SK-N-SH treated with all-trans-retinoic acid at 6 μM for 48 hours (cell line): ENCODE results near the gene LAMA5.
"Not testable (repeated sequence)": the region's sequence is repeated elsewhere in the genome, so short reads cannot be mapped to it uniquely, and the experiment has no call there.

Experiments used
- ATAC-seq: fragments of 200-7000 bp; cut with Tn5 transposase; 3 replicates; pipeline ENCODE4 v1.9.1; 2020; ENCODE audit warnings: mild to moderate bottlenecking, moderate library complexity
- ARNTL ChIP-seq: fragments of 450-650 bp; formaldehyde crosslinking; IDR thresholded peaks from 2 replicates; pipeline ENCODE4 v1.5.0; 2020; ENCODE audit warnings: low read depth, mild to moderate bottlenecking, moderate library complexity, borderline replicate concordance
- BACH2 ChIP-seq: fragments of 250-450 bp; sonication (Bioruptor Pico); IDR thresholded peaks from 2 replicates; pipeline ENCODE4 v1.9.0; 2021; ENCODE audit warnings: mild to moderate bottlenecking, borderline replicate concordance
- ESRRG ChIP-seq: fragments of 250-450 bp; sonication (Bioruptor Pico); IDR thresholded peaks from 2 replicates; pipeline ENCODE4 v1.6.1; 2021; ENCODE audit warnings: mild to moderate bottlenecking
- GLIS3 ChIP-seq: fragments of 250-450 bp; sonication (Bioruptor Pico); IDR thresholded peaks from 2 replicates; pipeline ENCODE4 v1.5.0; 2020; ENCODE audit warnings: mild to moderate bottlenecking, moderate library complexity
- PPARA ChIP-seq: fragments of 250-450 bp; sonication (Bioruptor Pico); IDR thresholded peaks from 2 replicates; pipeline ENCODE4 v1.5.0; 2020; ENCODE audit warnings: mild to moderate bottlenecking, borderline replicate concordance
- RARB ChIP-seq: fragments of 250-450 bp; sonication (Bioruptor Pico); IDR thresholded peaks from 2 replicates; pipeline ENCODE4 v1.8.0; 2021; ENCODE audit warnings: mild to moderate bottlenecking, moderate library complexity
- SNAI2 ChIP-seq: fragments of 250-450 bp; sonication (Bioruptor Pico); IDR thresholded peaks from 2 replicates; pipeline ENCODE4 v1.5.0; 2020; ENCODE audit warnings: mild to moderate bottlenecking, moderate library complexity
- TCF4 ChIP-seq: fragments of 250-450 bp; sonication (Bioruptor Pico); IDR thresholded peaks from 2 replicates; pipeline ENCODE4 v1.8.0; 2021; ENCODE audit warnings: mild to moderate bottlenecking, moderate library complexity, borderline replicate concordance
- TOX ChIP-seq: fragments of 250-450 bp; sonication (Bioruptor Pico); IDR thresholded peaks from 2 replicates; pipeline ENCODE4 v1.8.0; 2021; ENCODE audit warnings: mild to moderate bottlenecking, moderate library complexity, borderline replicate concordance
- ZC3H10 ChIP-seq: fragments of 250-450 bp; sonication (Bioruptor Pico); IDR thresholded peaks from 2 replicates; pipeline ENCODE4 v1.5.1; 2021; ENCODE audit warnings: mild to moderate bottlenecking, moderate library complexity
- ZFP3 ChIP-seq: fragments of 250-450 bp; sonication (Bioruptor Pico); IDR thresholded peaks from 2 replicates; pipeline ENCODE4 v1.5.0; 2020; ENCODE audit warnings: mild to moderate bottlenecking, moderate library complexity
- ZFP30 ChIP-seq: fragments of 450-650 bp; formaldehyde crosslinking; IDR thresholded peaks from 2 replicates; pipeline ENCODE4 v1.5.0; 2022; ENCODE audit warnings: mild to moderate bottlenecking, moderate library complexity
- ZNF565 ChIP-seq: fragments of 450-650 bp; formaldehyde crosslinking; conservative IDR thresholded peaks from 2 replicates; pipeline ENCODE4 v1.5.0; 2020; ENCODE audit warnings: low read depth, mild to moderate bottlenecking, moderate library complexity
- ZNF70 ChIP-seq: fragments of 450-650 bp; formaldehyde crosslinking; IDR thresholded peaks from 2 replicates; pipeline ENCODE4 v1.5.0; 2020; ENCODE audit warnings: mild to moderate bottlenecking, moderate library complexity
- ZNF8 ChIP-seq: fragments of 450-650 bp; formaldehyde crosslinking; IDR thresholded peaks from 2 replicates; pipeline ENCODE4 v1.5.0; 2020; ENCODE audit warnings: mild to moderate bottlenecking, moderate library complexity
- TF ChIP-seq, protein P1 (sequence below): fragments of 250-450 bp; sonication (Bioruptor Pico); IDR thresholded peaks from 2 replicates; pipeline ENCODE4 v1.8.0; 2021; ENCODE audit warnings: low read depth, mild to moderate bottlenecking, moderate library complexity, borderline replicate concordance
- TF ChIP-seq, protein P2 (sequence below): fragments of 250-450 bp; sonication (Bioruptor Pico); IDR thresholded peaks from 2 replicates; pipeline ENCODE4 v1.5.1; 2020; ENCODE audit warnings: low read depth, mild to moderate bottlenecking, moderate library complexity
- TF ChIP-seq, protein P3 (sequence below): fragments of 250-450 bp; sonication (Bioruptor Pico); IDR thresholded peaks from 2 replicates; pipeline ENCODE4 v1.5.0; 2020; ENCODE audit warnings: mild to moderate bottlenecking, moderate library complexity
- TF ChIP-seq, protein P4 (sequence below): fragments of 250-450 bp; sonication (Bioruptor Pico); IDR thresholded peaks from 2 replicates; pipeline ENCODE4 v1.5.1; 2021; ENCODE audit warnings: mild to moderate bottlenecking, moderate library complexity

The LAMA5 gene

GRCh38 chr20:62374331-62375152 lies 7.4 kb upstream of the LAMA5 start:
- peak; percentile 12 for ATAC-seq
- TF ChIP-seq ZNF70 (CRISPR knock-in tag) = no peak
- TF ChIP-seq PPARA (CRISPR knock-in tag) = no peak
- TF ChIP-seq, protein P1, sequence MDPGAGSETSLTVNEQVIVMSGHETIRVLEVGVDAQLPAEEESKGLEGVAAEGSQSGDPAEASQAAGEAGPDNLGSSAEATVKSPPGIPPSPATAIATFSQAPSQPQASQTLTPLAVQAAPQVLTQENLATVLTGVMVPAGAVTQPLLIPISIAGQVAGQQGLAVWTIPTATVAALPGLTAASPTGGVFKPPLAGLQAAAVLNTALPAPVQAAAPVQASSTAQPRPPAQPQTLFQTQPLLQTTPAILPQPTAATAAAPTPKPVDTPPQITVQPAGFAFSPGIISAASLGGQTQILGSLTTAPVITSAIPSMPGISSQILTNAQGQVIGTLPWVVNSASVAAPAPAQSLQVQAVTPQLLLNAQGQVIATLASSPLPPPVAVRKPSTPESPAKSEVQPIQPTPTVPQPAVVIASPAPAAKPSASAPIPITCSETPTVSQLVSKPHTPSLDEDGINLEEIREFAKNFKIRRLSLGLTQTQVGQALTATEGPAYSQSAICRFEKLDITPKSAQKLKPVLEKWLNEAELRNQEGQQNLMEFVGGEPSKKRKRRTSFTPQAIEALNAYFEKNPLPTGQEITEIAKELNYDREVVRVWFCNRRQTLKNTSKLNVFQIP (CRISPR knock-in tag) = no peak
- no peak for TF ChIP-seq ZFP30 (CRISPR knock-in tag)
- TF ChIP-seq, protein P2, sequence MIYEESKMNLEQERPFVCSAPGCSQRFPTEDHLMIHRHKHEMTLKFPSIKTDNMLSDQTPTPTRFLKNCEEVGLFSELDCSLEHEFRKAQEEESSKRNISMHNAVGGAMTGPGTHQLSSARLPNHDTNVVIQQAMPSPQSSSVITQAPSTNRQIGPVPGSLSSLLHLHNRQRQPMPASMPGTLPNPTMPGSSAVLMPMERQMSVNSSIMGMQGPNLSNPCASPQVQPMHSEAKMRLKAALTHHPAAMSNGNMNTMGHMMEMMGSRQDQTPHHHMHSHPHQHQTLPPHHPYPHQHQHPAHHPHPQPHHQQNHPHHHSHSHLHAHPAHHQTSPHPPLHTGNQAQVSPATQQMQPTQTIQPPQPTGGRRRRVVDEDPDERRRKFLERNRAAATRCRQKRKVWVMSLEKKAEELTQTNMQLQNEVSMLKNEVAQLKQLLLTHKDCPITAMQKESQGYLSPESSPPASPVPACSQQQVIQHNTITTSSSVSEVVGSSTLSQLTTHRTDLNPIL (CRISPR knock-in tag) = no peak
- TF ChIP-seq, protein P3, sequence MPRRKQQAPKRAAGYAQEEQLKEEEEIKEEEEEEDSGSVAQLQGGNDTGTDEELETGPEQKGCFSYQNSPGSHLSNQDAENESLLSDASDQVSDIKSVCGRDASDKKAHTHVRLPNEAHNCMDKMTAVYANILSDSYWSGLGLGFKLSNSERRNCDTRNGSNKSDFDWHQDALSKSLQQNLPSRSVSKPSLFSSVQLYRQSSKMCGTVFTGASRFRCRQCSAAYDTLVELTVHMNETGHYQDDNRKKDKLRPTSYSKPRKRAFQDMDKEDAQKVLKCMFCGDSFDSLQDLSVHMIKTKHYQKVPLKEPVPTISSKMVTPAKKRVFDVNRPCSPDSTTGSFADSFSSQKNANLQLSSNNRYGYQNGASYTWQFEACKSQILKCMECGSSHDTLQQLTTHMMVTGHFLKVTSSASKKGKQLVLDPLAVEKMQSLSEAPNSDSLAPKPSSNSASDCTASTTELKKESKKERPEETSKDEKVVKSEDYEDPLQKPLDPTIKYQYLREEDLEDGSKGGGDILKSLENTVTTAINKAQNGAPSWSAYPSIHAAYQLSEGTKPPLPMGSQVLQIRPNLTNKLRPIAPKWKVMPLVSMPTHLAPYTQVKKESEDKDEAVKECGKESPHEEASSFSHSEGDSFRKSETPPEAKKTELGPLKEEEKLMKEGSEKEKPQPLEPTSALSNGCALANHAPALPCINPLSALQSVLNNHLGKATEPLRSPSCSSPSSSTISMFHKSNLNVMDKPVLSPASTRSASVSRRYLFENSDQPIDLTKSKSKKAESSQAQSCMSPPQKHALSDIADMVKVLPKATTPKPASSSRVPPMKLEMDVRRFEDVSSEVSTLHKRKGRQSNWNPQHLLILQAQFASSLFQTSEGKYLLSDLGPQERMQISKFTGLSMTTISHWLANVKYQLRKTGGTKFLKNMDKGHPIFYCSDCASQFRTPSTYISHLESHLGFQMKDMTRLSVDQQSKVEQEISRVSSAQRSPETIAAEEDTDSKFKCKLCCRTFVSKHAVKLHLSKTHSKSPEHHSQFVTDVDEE (CRISPR knock-in tag) = no peak

- ATAC-seq = not testable (repeated sequence)
These were observed 6.6 kb upstream of the LAMA5 start for GRCh38 chr20:62373631-62374179.

DNA sequence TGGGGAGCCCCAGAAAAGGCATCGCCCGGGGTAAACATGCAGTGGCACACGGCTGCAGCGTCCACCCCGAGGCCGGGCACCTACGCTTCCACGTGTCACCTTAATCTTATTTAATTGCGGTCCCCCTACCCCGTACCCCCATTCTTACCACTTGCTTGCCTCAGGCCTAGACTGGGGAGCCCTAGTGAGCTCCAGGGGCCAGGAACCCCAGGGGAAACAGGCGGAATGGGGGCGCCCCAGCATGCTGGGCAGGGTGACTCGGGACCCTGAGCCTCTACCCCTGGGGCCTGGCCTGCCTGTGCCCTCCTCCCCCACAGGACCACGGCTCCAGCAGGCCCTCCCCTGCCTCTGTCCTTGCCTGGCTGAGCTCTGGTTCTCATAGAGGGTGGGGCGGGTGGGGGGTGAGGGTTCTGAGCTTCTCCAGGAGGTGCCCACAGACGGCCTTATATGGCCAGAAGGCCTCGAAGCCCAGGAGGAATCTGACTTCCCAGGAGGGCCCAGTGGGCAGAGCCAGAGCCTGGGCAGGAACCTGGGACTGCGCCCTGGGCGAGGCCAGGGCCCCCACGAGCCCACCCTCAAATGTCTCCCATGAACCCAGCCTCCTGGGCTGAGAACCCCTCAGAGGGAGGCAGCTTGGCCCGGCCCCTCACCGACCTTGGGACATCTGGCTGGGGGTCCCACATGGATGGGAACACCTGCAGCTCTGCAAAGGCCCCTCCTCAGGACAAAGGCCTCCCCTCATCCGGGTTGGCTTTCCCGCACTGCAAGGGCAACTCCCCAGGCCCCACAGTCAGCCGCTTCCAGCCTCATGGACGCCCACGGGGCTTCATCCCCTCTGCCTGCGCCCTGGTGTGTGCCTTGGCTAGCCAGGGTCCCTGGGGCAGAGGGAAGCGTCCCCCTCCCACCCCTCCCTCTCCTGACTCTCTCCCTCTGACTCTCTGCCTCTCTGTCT lies 5.2 kb upstream of the LAMA5 start:
- ATAC-seq = no peak
- no peak for TF ChIP-seq RARB (CRISPR knock-in tag)
- no peak for TF ChIP-seq ZC3H10
- TF ChIP-seq ARNTL (CRISPR knock-in tag) = no peak
- no peak for TF ChIP-seq ZNF70 (CRISPR knock-in tag)
- no peak for TF ChIP-seq GLIS3
- TF ChIP-seq ZFP3 = no peak
- TF ChIP-seq, protein P2 (CRISPR knock-in tag) = no peak
- TF ChIP-seq PPARA (CRISPR knock-in tag) = no peak
- no peak for TF ChIP-seq TCF4 (CRISPR knock-in tag)
- TF ChIP-seq SNAI2 (CRISPR knock-in tag) = no peak
- no peak for TF ChIP-seq ZFP30 (CRISPR knock-in tag)
- TF ChIP-seq ZNF565 (CRISPR knock-in tag) = no peak
- TF ChIP-seq, protein P4, sequence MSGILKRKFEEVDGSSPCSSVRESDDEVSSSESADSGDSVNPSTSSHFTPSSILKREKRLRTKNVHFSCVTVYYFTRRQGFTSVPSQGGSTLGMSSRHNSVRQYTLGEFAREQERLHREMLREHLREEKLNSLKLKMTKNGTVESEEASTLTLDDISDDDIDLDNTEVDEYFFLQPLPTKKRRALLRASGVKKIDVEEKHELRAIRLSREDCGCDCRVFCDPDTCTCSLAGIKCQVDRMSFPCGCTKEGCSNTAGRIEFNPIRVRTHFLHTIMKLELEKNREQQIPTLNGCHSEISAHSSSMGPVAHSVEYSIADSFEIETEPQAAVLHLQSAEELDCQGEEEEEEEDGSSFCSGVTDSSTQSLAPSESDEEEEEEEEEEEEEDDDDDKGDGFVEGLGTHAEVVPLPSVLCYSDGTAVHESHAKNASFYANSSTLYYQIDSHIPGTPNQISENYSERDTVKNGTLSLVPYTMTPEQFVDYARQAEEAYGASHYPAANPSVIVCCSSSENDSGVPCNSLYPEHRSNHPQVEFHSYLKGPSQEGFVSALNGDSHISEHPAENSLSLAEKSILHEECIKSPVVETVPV (CRISPR knock-in tag) = no peak
- TF ChIP-seq BACH2 (CRISPR knock-in tag) = no peak
- TF ChIP-seq ESRRG (CRISPR knock-in tag) = no peak
- TF ChIP-seq, protein P1 (CRISPR knock-in tag) = no peak
- no peak for TF ChIP-seq TOX (CRISPR knock-in tag)
- no peak for TF ChIP-seq ZNF8 (CRISPR knock-in tag)
- TF ChIP-seq, protein P3 (CRISPR knock-in tag) = no peak
